Stimulated activated naive CD8-positive, alpha-beta T cell treated with anti-CD3 and anti-CD28 coated beads, Interleukin-15, Interleukin-2, amounts not matched to agents 100 U/mL and 50 U/mL, for 24 hours (primary cell): ENCODE data around the gene NR3C1.

Experiments used
- ATAC-seq: fragments of 150-1000 bp; cut with Tn5 transposase; one replicate; pipeline ENCODE4 v1.10.0; 2021
- DNase-seq: peaks from one replicate; pipeline ENCODE4 v3.0.0; 2021

Gene NR3C1

GRCh38 chr5:143426437-143426991 is 23.0 kb upstream of the NR3C1 start:
- ATAC-seq (peak; percentile 40), DNase-seq (no peak)

GRCh38 chr5:143425835-143426234 is 22.3 kb upstream of the NR3C1 start:
- DNase-seq = no peak
- ATAC-seq = no peak

GRCh38 chr5:143418140-143418866 is 14.8 kb upstream of the NR3C1 start:
- ATAC-seq (peak; percentile 40), DNase-seq (no peak)

- DNase-seq (no peak), ATAC-seq (no peak)
Observed at GRCh38 chr5:143417503-143418139, 14.1 kb upstream of the NR3C1 start.

GRCh38 chr5:143416411-143416810 is 12.9 kb upstream of the NR3C1 start:
- DNase-seq = no peak

GRCh38 chr5:143413958-143414669 is 10.6 kb upstream of the NR3C1 start:
- ATAC-seq (no peak), DNase-seq (no peak)

More at GRCh38 chr5:143416411-143416810, 12.9 kb upstream of the NR3C1 start:
- no peak for ATAC-seq

GRCh38 chr5:143412661-143413342 is 9.3 kb upstream of the NR3C1 start:
- ATAC-seq = no peak

GRCh38 chr5:143409926-143410325 is 6.4 kb upstream of the NR3C1 start:
- ATAC-seq = no peak
- no peak for DNase-seq

More at GRCh38 chr5:143412661-143413342, 9.3 kb upstream of the NR3C1 start:
- no peak for DNase-seq

- DNase-seq (no peak), ATAC-seq (no peak)
Observed at GRCh38 chr5:143406408-143406807, 2.9 kb upstream of the NR3C1 start.

- ATAC-seq = no peak
- no peak for DNase-seq
Observed at GRCh38 chr5:143405849-143406098, 2.3 kb upstream of the NR3C1 start.

- peak; percentile 89 for DNase-seq
- ATAC-seq = peak; percentile 41
Observed at GRCh38 chr5:143405063-143405848, 1.8 kb upstream of the NR3C1 start.

GRCh38 chr5:143404416-143405062 is 1.1 kb upstream of the NR3C1 start:
- ATAC-seq (peak; percentile 30), DNase-seq (peak; percentile 73)

GRCh38 chr5:143403334-143403592 is 223 bp downstream of the NR3C1 start:
- no peak for DNase-seq
- peak; percentile 7 for ATAC-seq

- DNase-seq = peak; percentile 59
Observed at GRCh38 chr5:143402553-143403333, 743 bp downstream of the NR3C1 start.

GRCh38 chr5:143402017-143402552 is 1.4 kb downstream of the NR3C1 start:
- ATAC-seq (no peak), DNase-seq (no peak)

More at GRCh38 chr5:143402553-143403333, 743 bp downstream of the NR3C1 start:
- ATAC-seq = no peak

- DNase-seq (no peak), ATAC-seq (no peak)
Observed at GRCh38 chr5:143401227-143402016, 2.1 kb downstream of the NR3C1 start.

GRCh38 chr5:143400541-143401226 is 2.8 kb downstream of the NR3C1 start:
- ATAC-seq (no peak), DNase-seq (no peak)

- DNase-seq = no peak
- ATAC-seq = no peak
Observed at GRCh38 chr5:143399616-143400540, 3.6 kb downstream of the NR3C1 start.
